Measurements from ENCODE around the gene MAP4K4. TPM values are rescaled to one million over a fixed set of nuclear protein-coding genes. Genes with fewer than 3 reads are reported as not detected.

Gene MAP4K4
- total and polyA plus RNA-seq, 2 of the 4 experiments (the other 2 are of a cell fraction) = 89.4 to 124 TPM

GRCh38 chr2:101807242-101807641, 109.7 kb downstream of the MAP4K4 start:
- H3K14ac ChIP-seq (replicated peaks; ENCODE audit: low read depth, low read length) = no peak overlapping the region
- peaks cover 30% of the 10 kb centered on the region for H3K4me1 ChIP-seq (ENCODE audit: control insufficient read depth, insufficient read depth, low read length)
- H3K9me3 ChIP-seq (ENCODE audit: control insufficient read depth, insufficient read depth, low read length) = no peaks in the 10 kb centered on the region
- H2AFZ ChIP-seq (replicated peaks; ENCODE audit: low read length, poor library complexity) = no peak overlapping the region
- no peak overlapping the region for H3K4ac ChIP-seq (ENCODE audit: low read depth, low read length)
- intact Hi-C loops (cut with micrococcal nuclease) = no loop called here
- ChIA-PET CTCF (no interaction called here), POLR2A (ENCODE audit: unreplicated experiment) (no interaction called here)
- no peak overlapping the region for H4K8ac ChIP-seq (ENCODE audit: low read depth in 2 of 2, low read length in 2 of 2)
- no CpG with 5 or more reads among the region's 2 CpGs for WGBS, 2 experiments (ENCODE audit: extremely low coverage in 2 of 2, insufficient read length in 1 of 2)
- H3K4me2 ChIP-seq (ENCODE audit: low read depth, low read length) = no peak overlapping the region
- H3K27me3 ChIP-seq (ENCODE audit: control insufficient read depth, insufficient read depth, low read length) = no peaks in the 10 kb centered on the region
- no TSS peak for BruUV-seq (replicated peaks)
- H3K36me3 ChIP-seq (ENCODE audit: control insufficient read depth, insufficient read depth, low read length) = peaks cover 1% of the 10 kb centered on the region; the same call in 1 of the 2 replicates
- TF ChIP-seq NFE2L2 (IDR thresholded peaks at IDR 0.05; ENCODE audit: low read depth, low read length) = no peak
- no peak for TF ChIP-seq MXI1 (IDR thresholded peaks at IDR 0.05; ENCODE audit: borderline replicate concordance, low read depth, low read length)
- H4K5ac ChIP-seq (ENCODE audit: low read depth, low read length) = no peak overlapping the region
- no peak overlapping the region for H3K4me3 ChIP-seq (ENCODE audit: insufficient read depth, low read depth, low read length)
- no peak overlapping the region for H3K23ac ChIP-seq (ENCODE audit: low read depth, low read length)
- H3K27ac ChIP-seq (ENCODE audit: insufficient read depth, low read length) = no peak overlapping the region
- H2BK15ac ChIP-seq (ENCODE audit: low read depth, low read length) = no peak overlapping the region
- H2BK5ac ChIP-seq (ENCODE audit: low read depth, low read length, poor library complexity, severe bottlenecking) = no peak overlapping the region
- 0 out of 2 replicates have a peak overlapping the region, but pooled peaks have one; percentile 31 for H2AK5ac ChIP-seq (ENCODE audit: low read depth, low read length)
- no peak overlapping the region for H3K56ac ChIP-seq (ENCODE audit: extremely low read depth, insufficient read depth, low read length)
- peaks cover 38 to 80% of the 10 kb centered on the region in 2 experiments for H3K79me1 ChIP-seq (ENCODE audit: low read depth in 1 of 2, low read length in 2 of 2)
- dilution Hi-C loops (cut with HindIII; ENCODE audit: low sequenced_read_pairs, unreplicated experiment) = no loop called here
- H3K18ac ChIP-seq (ENCODE audit: low read depth, low read length) = no peak overlapping the region; the same call in 1 of the 2 replicates
- no peak overlapping the region for H2BK120ac ChIP-seq (ENCODE audit: low read depth, low read length)
- no peak overlapping the region for H3K9ac ChIP-seq (ENCODE audit: low read depth, low read length)
- no peak overlapping the region for H2BK20ac ChIP-seq (ENCODE audit: low read depth, low read length)
- H2AK9ac ChIP-seq (replicated peaks; ENCODE audit: low read depth, low read length, poor library complexity) = no peak overlapping the region
- ATAC-seq (ENCODE audit: low read depth) (no peak), DNase-seq (no peak)
- in situ Hi-C loops (cut with MboI; ENCODE audit: low sequenced_read_pairs) = no loop called here
- H4K91ac ChIP-seq (ENCODE audit: insufficient read depth, low read depth, low read length) = 0 out of 2 replicates have a peak overlapping the region, but pooled peaks have one; percentile 18
- peaks cover 38% of the 10 kb centered on the region for H3K9me1 ChIP-seq (ENCODE audit: insufficient read depth, low read length)
- H4K20me1 ChIP-seq (ENCODE audit: insufficient read depth, low read length) = peaks cover 79% of the 10 kb centered on the region
